T-helper 22 cell (primary cell): ENCODE data around the gene APEH.

Source experiments
- DNase-seq: peaks from one replicate; pipeline ENCODE4 v3.0.0-alpha.2; 2020; ENCODE audit warnings: low read depth

Gene APEH

GRCh38 chr3:49714728-49715550 lies 40.8 kb downstream of the APEH start:
- no peak for DNase-seq

GRCh38 chr3:49715611-49716121 lies 41.5 kb downstream of the APEH start:
- DNase-seq: no peak

- DNase-seq: no peak
Observed at GRCh38 chr3:49716169-49716568, 42.0 kb downstream of the APEH start.

GRCh38 chr3:49716691-49717210 lies 42.6 kb downstream of the APEH start:
- no peak for DNase-seq

GRCh38 chr3:49717211-49717958 lies 43.2 kb downstream of the APEH start:
- no peak for DNase-seq

GRCh38 chr3:49717959-49718857 lies 44.1 kb downstream of the APEH start:
- no peak for DNase-seq

- no peak for DNase-seq
Observed at GRCh38 chr3:49718858-49719213, 44.7 kb downstream of the APEH start.

GRCh38 chr3:49719214-49719884 lies 45.2 kb downstream of the APEH start, which contains the start of gene AMIGO3:
Gene AMIGO3 (minus strand): TSS chr3:49719684. CDS start chr3:49719465, 219 bp downstream.
- peak; percentile 91 for DNase-seq

- DNase-seq: no peak
Observed at GRCh38 chr3:49720855-49721595, 46.9 kb downstream of the APEH start.

- DNase-seq: no peak
Observed at GRCh38 chr3:49721596-49721895, 47.4 kb downstream of the APEH start.

- DNase-seq: no peak
Observed at GRCh38 chr3:49721896-49722781, 48.0 kb downstream of the APEH start.

GRCh38 chr3:49722896-49723295 lies 48.7 kb downstream of the APEH start:
- DNase-seq: no peak

- peak; percentile 51 for DNase-seq
Observed at GRCh38 chr3:49723296-49723627, 49.1 kb downstream of the APEH start.

- peak; percentile 89 for DNase-seq
Observed at GRCh38 chr3:49723628-49724551, 49.7 kb downstream of the APEH start, which contains the start of gene GMPPB. Gene GMPPB (minus strand): TSS chr3:49723951. CDS start chr3:49723726, 225 bp downstream.

GRCh38 chr3:49724586-49724985 lies 50.4 kb downstream of the APEH start:
- peak; percentile 46 for DNase-seq

- DNase-seq: no peak
Observed at GRCh38 chr3:49725906-49726681, 51.9 kb downstream of the APEH start.

- DNase-seq: no peak
Observed at GRCh38 chr3:49727154-49727923, 53.2 kb downstream of the APEH start.
